Gastrocnemius medialis (tissue), 4 donors: Measurements from ENCODE around the gene PRPF40B. TPM values are rescaled to one million over a fixed set of nuclear protein-coding genes. Genes with fewer than 3 reads are reported as not detected.

Experiments
- ATAC-seq, 2 donors: fragments of 150-250 bp; one replicate each; pipeline ENCODE4 v1.9.1; 2016
- DNase-seq, 2 donors: peaks; one replicate each; pipeline ENCODE4 v3.0.0-alpha.2; 2019
- H3K27ac ChIP-seq, 4 donors: fragments of 200-600 bp; sonication (generic); 1 replicate in 1 of 4; 2 replicates in 3 of 4; pipeline ENCODE4 v1.5.1; 2016 to 2018; ENCODE audit warnings: mild to moderate bottlenecking in 2 of 4, moderate library complexity in 1 of 4
- H3K27me3 ChIP-seq, 3 donors: fragments of 200-600 bp; sonication (generic) in 2 of 3; 1 replicate in 1 of 3; 2 replicates in 2 of 3; pipeline versions ENCODE4 v1.5.1 to v1.6.0; 2016 to 2019; ENCODE audit warnings: mild to moderate bottlenecking in 1 of 3, moderate library complexity in 1 of 3
- H3K36me3 ChIP-seq, 2 donors: fragments of 200-600 bp; sonication (generic) in 1 of 2; one replicate each; pipeline ENCODE4 v1.5.1; 2017 to 2018
- H3K4me1 ChIP-seq, 2 donors: fragments of 200-600 bp; sonication (generic) in 1 of 2; one replicate each; pipeline ENCODE4 v1.5.1; 2016 to 2017; ENCODE audit warnings: mild to moderate bottlenecking in 2 of 2
- H3K4me3 ChIP-seq, 4 donors: fragments of 200-600 bp; sonication (generic) in 3 of 4; 1 replicate in 1 of 4; 2 replicates in 3 of 4; pipeline ENCODE4 v1.5.1; 2016 to 2019; ENCODE audit warnings: mild to moderate bottlenecking in 2 of 4
- H3K9me3 ChIP-seq, 3 donors: fragments of 200-600 bp; sonication (generic) in 2 of 3; 1 replicate in 1 of 3; 2 replicates in 2 of 3; pipeline ENCODE4 v1.5.1; 2016 to 2019
- POLR2A ChIP-seq, 2 donors: fragments of 450-650 bp; IDR thresholded peaks; one replicate each; pipeline ENCODE4 v1.6.1; 2017; ENCODE audit warnings: antibody characterized with exemption in 2 of 2, mild to moderate bottlenecking in 2 of 2, moderate library complexity in 2 of 2
- in situ Hi-C, 4 donors: fragments of 200-750 bp; cut with MboI; loops; one replicate each; pipeline versions ENCODE4 v1.15.0 to v1.8.0; 2017; ENCODE audit warnings: low sequenced_read_pairs in 4 of 4
- intact Hi-C: fragments of 100-400 bp; cut with DNase I; formaldehyde crosslinking; loops from one replicate; pipeline ENCODE4 v1.15.1; 2023; ENCODE audit warnings: low total_unique reads
- total RNA-seq, 4 donors: library from RNA; depleted of rRNA; stranded (reverse); fragments of >200 nt; gene quantifications; one replicate each; pipeline versions ENCODE4 v1.1.0 to v1.2.3, GENCODE V29; 2016
- TF ChIP-seq, protein P1 (sequence below), 5 experiments: fragments of 450-650 bp in 3 of 5; fragments of 200-600 bp in 2 of 5; sonication (generic) in 2 of 5; IDR thresholded peaks in 4 of 5; conservative IDR thresholded peaks in 1 of 5; 1 replicate in 4 of 5; 2 replicates in 1 of 5; pipeline ENCODE4 v1.5.1; 2016 to 2019; ENCODE audit warnings: antibody characterized with exemption in 5 of 5, mild to moderate bottlenecking in 3 of 5, moderate library complexity in 3 of 5

PRPF40B gene
- total RNA-seq: 10 to 100 TPM; 17.6 to 21.3 (median 20.2) TPM

- in situ Hi-C loops (no loop called here), intact Hi-C loops (loop anchor here (1.0 kb wide), 1 partner anchor 55 kb away; the partner anchor contains the start of gene MCRS1)
- H3K4me3 ChIP-seq: peak within 1 kb of the TSS; percentile 52 to 84 (median 65)
- TF ChIP-seq, protein P1, sequence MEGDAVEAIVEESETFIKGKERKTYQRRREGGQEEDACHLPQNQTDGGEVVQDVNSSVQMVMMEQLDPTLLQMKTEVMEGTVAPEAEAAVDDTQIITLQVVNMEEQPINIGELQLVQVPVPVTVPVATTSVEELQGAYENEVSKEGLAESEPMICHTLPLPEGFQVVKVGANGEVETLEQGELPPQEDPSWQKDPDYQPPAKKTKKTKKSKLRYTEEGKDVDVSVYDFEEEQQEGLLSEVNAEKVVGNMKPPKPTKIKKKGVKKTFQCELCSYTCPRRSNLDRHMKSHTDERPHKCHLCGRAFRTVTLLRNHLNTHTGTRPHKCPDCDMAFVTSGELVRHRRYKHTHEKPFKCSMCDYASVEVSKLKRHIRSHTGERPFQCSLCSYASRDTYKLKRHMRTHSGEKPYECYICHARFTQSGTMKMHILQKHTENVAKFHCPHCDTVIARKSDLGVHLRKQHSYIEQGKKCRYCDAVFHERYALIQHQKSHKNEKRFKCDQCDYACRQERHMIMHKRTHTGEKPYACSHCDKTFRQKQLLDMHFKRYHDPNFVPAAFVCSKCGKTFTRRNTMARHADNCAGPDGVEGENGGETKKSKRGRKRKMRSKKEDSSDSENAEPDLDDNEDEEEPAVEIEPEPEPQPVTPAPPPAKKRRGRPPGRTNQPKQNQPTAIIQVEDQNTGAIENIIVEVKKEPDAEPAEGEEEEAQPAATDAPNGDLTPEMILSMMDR (IDR thresholded peaks at IDR 0.05 in 4 of 5, conservative IDR thresholded peaks at IDR 0.05 in 1 of 5): peak; percentile 36 to 65 (median 54)
- TF ChIP-seq POLR2A (IDR thresholded peaks at IDR 0.05): peak; percentile 91 to 94
- H3K27ac ChIP-seq: peak within 1 kb of the TSS; percentile 80 to 91 (median 84)
- H3K27me3 ChIP-seq: no peaks in the 10 kb centered on the region
- H3K4me1 ChIP-seq: peaks cover 11 to 15% of the 10 kb centered on the region in 2 donors
- H3K9me3 ChIP-seq: no peaks in the 10 kb centered on the region
- peak; percentile 87 to 88 for ATAC-seq
- H3K36me3 ChIP-seq: no peaks in the 10 kb centered on the region
- DNase-seq: peak; percentile 80 to 90
Measured at GRCh38 chr12:49623142-49623904, at the start of gene PRPF40B. Gene PRPF40B (plus strand): TSS chr12:49623561. CDS start chr12:49623591, 30 bp downstream.

DNA sequence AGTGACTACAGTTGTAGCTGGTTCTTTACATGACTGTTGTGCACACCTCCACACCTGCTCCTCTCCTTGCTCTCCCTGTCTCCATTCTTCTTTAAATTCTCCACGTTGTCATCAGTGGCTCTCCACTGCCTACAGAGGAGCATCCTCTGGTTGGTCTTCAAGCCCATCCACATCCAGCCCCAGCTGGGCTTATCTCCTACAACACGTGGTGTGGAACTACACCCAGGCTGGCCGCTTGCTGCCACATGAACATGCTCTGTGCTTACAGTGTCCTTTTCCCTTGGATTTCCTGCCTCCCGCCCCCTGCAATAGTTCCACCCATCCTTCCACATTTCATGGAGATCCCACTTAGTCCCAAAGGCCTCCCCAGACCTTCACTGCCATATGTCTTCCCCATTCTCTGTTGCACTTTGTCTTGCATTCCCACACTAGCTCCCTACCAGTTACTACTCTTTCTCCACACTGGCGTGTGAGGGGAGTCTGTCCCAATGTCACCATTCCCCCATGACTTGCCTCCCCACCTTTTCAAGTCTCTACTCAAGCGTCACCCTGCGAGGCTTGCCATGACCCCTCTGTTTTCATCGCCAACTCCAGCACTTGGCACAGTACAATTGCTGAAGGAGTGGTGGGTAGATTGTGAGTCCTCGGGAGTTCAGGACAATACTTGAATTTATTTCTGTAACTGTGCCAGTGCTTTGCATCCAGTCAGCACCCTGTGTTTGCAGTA lies 45.6 kb upstream of the PRPF40B start:
- Histone ChIP-seq H3K4me3 (no peak overlapping the region), H3K36me3 (peaks cover 0 to 15% of the 10 kb centered on the region in 2 donors), H3K27ac (no peak overlapping the region), H3K9me3 (no peaks in the 10 kb centered on the region), H3K27me3 (no peaks in the 10 kb centered on the region), H3K4me1 (peaks cover 5 to 14% of the 10 kb centered on the region in 2 donors)
- no peak for DNase-seq
- intact Hi-C loops: no loop called here
- in situ Hi-C loops: no loop called here
- no peak for TF ChIP-seq POLR2A (IDR thresholded peaks at IDR 0.05)
- TF ChIP-seq, protein P1 (IDR thresholded peaks at IDR 0.05 in 4 of 5, conservative IDR thresholded peaks at IDR 0.05 in 1 of 5): no peak
- ATAC-seq: no peak

DNA sequence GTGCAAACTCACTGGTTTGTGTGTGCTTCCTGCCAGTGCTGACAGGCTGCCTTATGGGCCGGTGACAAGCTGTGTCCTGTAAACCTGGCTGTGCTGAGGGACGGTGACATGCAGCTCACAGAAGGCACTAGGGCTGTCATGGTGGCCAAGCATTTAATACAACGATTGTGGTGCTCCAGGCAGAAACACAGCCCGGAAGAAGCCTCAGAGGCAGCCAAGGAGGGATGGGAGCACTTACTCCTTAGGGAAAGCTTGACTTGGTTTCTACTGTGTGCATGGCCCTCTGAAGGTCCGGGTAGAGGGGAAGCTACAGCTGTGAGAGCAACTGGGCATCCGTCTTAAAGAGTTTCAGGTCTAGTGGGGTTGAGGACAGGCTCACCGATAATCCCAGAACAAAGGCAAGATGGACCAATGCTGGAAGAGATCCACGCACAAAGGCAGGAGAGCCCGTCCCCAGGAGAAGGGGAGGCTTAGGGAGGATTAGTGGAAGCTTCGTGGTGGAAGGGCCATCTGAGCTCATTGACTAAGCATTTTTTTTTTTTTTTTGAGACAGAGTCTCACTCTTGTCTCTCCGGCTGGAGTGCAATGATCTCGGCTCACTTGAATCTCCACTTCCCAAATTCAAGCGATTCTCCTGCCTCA lies 44.8 kb upstream of the PRPF40B start:
- intact Hi-C loops: no loop called here
- ATAC-seq: no peak

More for the DNA sequence above, 44.8 kb upstream of the PRPF40B start:
- DNase-seq: no peak
- no peak for TF ChIP-seq POLR2A (IDR thresholded peaks at IDR 0.05)
- TF ChIP-seq, protein P1 (IDR thresholded peaks at IDR 0.05 in 4 of 5, conservative IDR thresholded peaks at IDR 0.05 in 1 of 5): no peak
- no peak overlapping the region for H3K4me3 ChIP-seq
- no peak overlapping the region for H3K27ac ChIP-seq
- in situ Hi-C loops: no loop called here
- H3K36me3 ChIP-seq: peaks cover 0 to 15% of the 10 kb centered on the region in 2 donors
- H3K4me1 ChIP-seq: peaks cover 5 to 19% of the 10 kb centered on the region in 2 donors
- H3K27me3 ChIP-seq: no peaks in the 10 kb centered on the region
- H3K9me3 ChIP-seq: no peaks in the 10 kb centered on the region
